SK-N-SH (cell line): ENCODE results near the gene FKBP7. TPM values are rescaled to one million over a fixed set of nuclear protein-coding genes. Genes with fewer than 3 reads are reported as not detected.

Source experiments
- CTCF ChIA-PET: fragments of 300-600, 350-600 bp; formaldehyde crosslinking; extraction: SDS; loops from one replicate; lab custom pipeline; 2021; lab: Yijun Ruan, JAX
- POLR2A ChIA-PET: fragments of 350-600 bp; sonication (Branson Sonifier 250); formaldehyde crosslinking; extraction: SDS; loops from one replicate; lab custom pipeline; 2020; ENCODE audit warnings: antibody characterized with exemption, inconsistent platforms; lab: Yijun Ruan, JAX
- DNase-seq: peaks from one replicate; pipeline ENCODE4 v3.0.0; 2012
- H2AFZ ChIP-seq: fragments of 200-600 bp; sonication (generic); 2 replicates; pipeline ENCODE4 v1.8.1; 2016; ENCODE audit warnings: antibody characterized with exemption, mild to moderate bottlenecking, low read depth
- H3F3A ChIP-seq: fragments of 200-600 bp; sonication (generic); replicated peaks from 2 replicates; pipeline ENCODE3; 2016; ENCODE audit warnings: antibody characterized with exemption, mild to moderate bottlenecking; ENCODE audit not compliant: insufficient read depth
- H3K27ac ChIP-seq, 2 experiments: fragments of 200-500 bp in 1 of 2; fragments of 200-600 bp in 1 of 2; sonication (Bioruptor generic) in 1 of 2; sonication (generic), shearing (Covaris generic) in 1 of 2; 2 replicates each; pipeline versions ENCODE4 v1.5.1 to v1.6.1; 2014 to 2016; ENCODE audit warnings: low read depth in 2 of 2, inconsistent platforms in 1 of 2, low read length in 1 of 2, mild to moderate bottlenecking in 1 of 2, mixed read lengths in 1 of 2
- H3K27me3 ChIP-seq: fragments of 200-600 bp; sonication (generic), shearing (Covaris generic); 2 replicates; pipeline ENCODE4 v1.6.1; 2016; ENCODE audit warnings: mixed run types; ENCODE audit not compliant: insufficient read depth
- H3K36me3 ChIP-seq, 2 experiments: fragments of 200-500 bp in 1 of 2; fragments of 200-600 bp in 1 of 2; sonication (Bioruptor generic) in 1 of 2; sonication (generic) in 1 of 2; replicated peaks in 1 of 2; 2 replicates each; pipeline versions ENCODE3 to v1.5.1; 2014 to 2016; ENCODE audit warnings: low read length in 1 of 2, mild to moderate bottlenecking in 1 of 2; ENCODE audit not compliant: insufficient read depth in 2 of 2, control insufficient read depth in 1 of 2
- H3K4me1 ChIP-seq, 2 experiments: fragments of 200-500 bp in 1 of 2; fragments of 200-600 bp in 1 of 2; sonication (Bioruptor generic) in 1 of 2; sonication (generic), shearing (Covaris generic) in 1 of 2; 2 replicates each; pipeline versions ENCODE4 v1.5.1 to v1.6.1; 2014 to 2016; ENCODE audit warnings: low read depth in 1 of 2, low read length in 1 of 2, mixed run types in 1 of 2; ENCODE audit not compliant: insufficient read depth in 2 of 2, control insufficient read depth in 1 of 2
- H3K4me2 ChIP-seq: fragments of 200-600 bp; sonication (generic), shearing (Covaris generic); 2 replicates; pipeline ENCODE4 v1.6.1; 2017; ENCODE audit warnings: mixed run types
- H3K4me3 ChIP-seq, 2 experiments: fragments of 200-500 bp in 1 of 2; fragments of 200-600 bp in 1 of 2; sonication (Bioruptor generic) in 1 of 2; sonication (generic), shearing (Covaris generic) in 1 of 2; 2 replicates each; pipeline versions ENCODE4 v1.5.1 to v1.8.1; 2014 to 2016; ENCODE audit warnings: low read depth in 2 of 2, inconsistent platforms in 1 of 2, low read length in 1 of 2, mild to moderate bottlenecking in 1 of 2, mixed read lengths in 1 of 2, moderate library complexity in 1 of 2
- H3K79me2 ChIP-seq: fragments of 200-600 bp; sonication (generic); 2 replicates; pipeline ENCODE4 v1.8.1; 2017; ENCODE audit warnings: mild to moderate bottlenecking; ENCODE audit not compliant: insufficient read depth
- H3K9ac ChIP-seq: fragments of 200-600 bp; sonication (generic); 2 replicates; pipeline ENCODE4 v1.6.1; 2017; ENCODE audit warnings: mixed run types
- H3K9me2 ChIP-seq: fragments of 200-600 bp; sonication (generic); 2 replicates; pipeline ENCODE4 v1.6.1; 2017; ENCODE audit warnings: mixed run types
- H3K9me3 ChIP-seq: fragments of 200-600 bp; sonication (generic); 2 replicates; pipeline ENCODE4 v1.6.1; 2017; ENCODE audit warnings: mixed run types, mild to moderate bottlenecking, moderate library complexity
- H4K20me1 ChIP-seq: fragments of 200-600 bp; sonication (generic); 2 replicates; pipeline ENCODE4 v1.6.1; 2017; ENCODE audit warnings: mild to moderate bottlenecking, mixed run types; ENCODE audit not compliant: insufficient read depth
- ELF1 ChIP-seq: IDR thresholded peaks from 2 replicates; pipeline ENCODE4 v1.4.0; 2012
- FOXM1 ChIP-seq: IDR thresholded peaks from 2 replicates; pipeline ENCODE4 v1.4.0; 2012; ENCODE audit warnings: low read depth, mild to moderate bottlenecking
- GATA2 ChIP-seq: sonication (generic); formaldehyde crosslinking; IDR thresholded peaks from 2 replicates; pipeline ENCODE4 v1.5.0; 2020; ENCODE audit warnings: mild to moderate bottlenecking, missing genetic modification reagents
- SMC3 ChIP-seq: IDR thresholded peaks from 2 replicates; pipeline ENCODE4 v1.6.1; 2012; ENCODE audit warnings: low read depth, low read length, improper control_type of control experiment
- WGBS: methylation state at CpG from one replicate; pipeline ENCODE4 v1.1.6; 2017; ENCODE audit warnings: low lambda C conversion rate; 5-methylcytosine and 5-hydroxymethylcytosine counted together
- polyA plus RNA-seq, 3 experiments: library from polyadenylated mRNA; depleted of rRNA; stranded (reverse); fragments of >200 nt; gene quantifications; 2 replicates each; pipeline ENCODE4 v1.2.3, GENCODE V29; 2012
- TF ChIP-seq, protein P1 (sequence below): IDR thresholded peaks from 2 replicates; pipeline ENCODE4 v1.4.0; 2012; ENCODE audit warnings: low read depth, borderline replicate concordance
- TF ChIP-seq, protein P2 (sequence below): IDR thresholded peaks from 2 replicates; pipeline ENCODE4 v1.6.1; 2012; ENCODE audit warnings: mild to moderate bottlenecking, low read depth, low read length, moderate library complexity
- TF ChIP-seq, protein P3 (sequence below): fragments of 150-350 bp; IDR thresholded peaks from 2 replicates; pipeline ENCODE4 v1.6.1; 2016; ENCODE audit warnings: mild to moderate bottlenecking, low read depth, low read length
- TF ChIP-seq, protein P4 (sequence below): fragments of 200-600 bp; sonication (generic); IDR thresholded peaks from 2 replicates; pipeline ENCODE4 v1.6.1; 2017; ENCODE audit warnings: antibody characterized with exemption, mild to moderate bottlenecking, moderate library complexity

FKBP7 gene
- polyA plus RNA-seq, 1 of the 3 experiments (the other 2 are of a cell fraction): 35.6 TPM

DNA sequence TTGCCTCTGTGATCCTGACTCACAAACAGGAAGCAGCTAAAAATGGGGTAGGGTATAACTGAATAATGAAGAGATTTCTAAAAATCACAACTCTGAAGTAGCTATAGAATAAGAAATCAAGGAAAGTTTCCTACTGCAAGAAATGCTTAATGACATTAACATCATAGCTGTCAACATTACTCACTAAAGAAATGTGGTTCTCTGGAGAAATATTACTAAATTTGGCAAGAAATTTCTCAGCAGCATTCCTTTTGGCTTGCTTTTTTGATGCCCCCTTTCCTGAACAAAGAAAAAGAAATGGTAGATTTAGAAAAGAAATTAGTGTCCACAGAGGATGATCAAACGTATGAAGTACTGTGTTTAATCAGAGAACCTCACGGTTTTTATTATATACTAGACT is 37.0 kb downstream of the FKBP7 start (continued):
- TF ChIP-seq, protein P1, sequence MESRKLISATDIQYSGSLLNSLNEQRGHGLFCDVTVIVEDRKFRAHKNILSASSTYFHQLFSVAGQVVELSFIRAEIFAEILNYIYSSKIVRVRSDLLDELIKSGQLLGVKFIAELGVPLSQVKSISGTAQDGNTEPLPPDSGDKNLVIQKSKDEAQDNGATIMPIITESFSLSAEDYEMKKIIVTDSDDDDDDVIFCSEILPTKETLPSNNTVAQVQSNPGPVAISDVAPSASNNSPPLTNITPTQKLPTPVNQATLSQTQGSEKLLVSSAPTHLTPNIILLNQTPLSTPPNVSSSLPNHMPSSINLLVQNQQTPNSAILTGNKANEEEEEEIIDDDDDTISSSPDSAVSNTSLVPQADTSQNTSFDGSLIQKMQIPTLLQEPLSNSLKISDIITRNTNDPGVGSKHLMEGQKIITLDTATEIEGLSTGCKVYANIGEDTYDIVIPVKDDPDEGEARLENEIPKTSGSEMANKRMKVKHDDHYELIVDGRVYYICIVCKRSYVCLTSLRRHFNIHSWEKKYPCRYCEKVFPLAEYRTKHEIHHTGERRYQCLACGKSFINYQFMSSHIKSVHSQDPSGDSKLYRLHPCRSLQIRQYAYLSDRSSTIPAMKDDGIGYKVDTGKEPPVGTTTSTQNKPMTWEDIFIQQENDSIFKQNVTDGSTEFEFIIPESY: no peak
- TF ChIP-seq SMC3 (no peak), GATA2 (no peak)
- TF ChIP-seq, protein P2, sequence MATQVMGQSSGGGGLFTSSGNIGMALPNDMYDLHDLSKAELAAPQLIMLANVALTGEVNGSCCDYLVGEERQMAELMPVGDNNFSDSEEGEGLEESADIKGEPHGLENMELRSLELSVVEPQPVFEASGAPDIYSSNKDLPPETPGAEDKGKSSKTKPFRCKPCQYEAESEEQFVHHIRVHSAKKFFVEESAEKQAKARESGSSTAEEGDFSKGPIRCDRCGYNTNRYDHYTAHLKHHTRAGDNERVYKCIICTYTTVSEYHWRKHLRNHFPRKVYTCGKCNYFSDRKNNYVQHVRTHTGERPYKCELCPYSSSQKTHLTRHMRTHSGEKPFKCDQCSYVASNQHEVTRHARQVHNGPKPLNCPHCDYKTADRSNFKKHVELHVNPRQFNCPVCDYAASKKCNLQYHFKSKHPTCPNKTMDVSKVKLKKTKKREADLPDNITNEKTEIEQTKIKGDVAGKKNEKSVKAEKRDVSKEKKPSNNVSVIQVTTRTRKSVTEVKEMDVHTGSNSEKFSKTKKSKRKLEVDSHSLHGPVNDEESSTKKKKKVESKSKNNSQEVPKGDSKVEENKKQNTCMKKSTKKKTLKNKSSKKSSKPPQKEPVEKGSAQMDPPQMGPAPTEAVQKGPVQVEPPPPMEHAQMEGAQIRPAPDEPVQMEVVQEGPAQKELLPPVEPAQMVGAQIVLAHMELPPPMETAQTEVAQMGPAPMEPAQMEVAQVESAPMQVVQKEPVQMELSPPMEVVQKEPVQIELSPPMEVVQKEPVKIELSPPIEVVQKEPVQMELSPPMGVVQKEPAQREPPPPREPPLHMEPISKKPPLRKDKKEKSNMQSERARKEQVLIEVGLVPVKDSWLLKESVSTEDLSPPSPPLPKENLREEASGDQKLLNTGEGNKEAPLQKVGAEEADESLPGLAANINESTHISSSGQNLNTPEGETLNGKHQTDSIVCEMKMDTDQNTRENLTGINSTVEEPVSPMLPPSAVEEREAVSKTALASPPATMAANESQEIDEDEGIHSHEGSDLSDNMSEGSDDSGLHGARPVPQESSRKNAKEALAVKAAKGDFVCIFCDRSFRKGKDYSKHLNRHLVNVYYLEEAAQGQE: no peak
- TF ChIP-seq, protein P3, sequence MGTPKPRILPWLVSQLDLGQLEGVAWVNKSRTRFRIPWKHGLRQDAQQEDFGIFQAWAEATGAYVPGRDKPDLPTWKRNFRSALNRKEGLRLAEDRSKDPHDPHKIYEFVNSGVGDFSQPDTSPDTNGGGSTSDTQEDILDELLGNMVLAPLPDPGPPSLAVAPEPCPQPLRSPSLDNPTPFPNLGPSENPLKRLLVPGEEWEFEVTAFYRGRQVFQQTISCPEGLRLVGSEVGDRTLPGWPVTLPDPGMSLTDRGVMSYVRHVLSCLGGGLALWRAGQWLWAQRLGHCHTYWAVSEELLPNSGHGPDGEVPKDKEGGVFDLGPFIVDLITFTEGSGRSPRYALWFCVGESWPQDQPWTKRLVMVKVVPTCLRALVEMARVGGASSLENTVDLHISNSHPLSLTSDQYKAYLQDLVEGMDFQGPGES: no peak
- TF ChIP-seq, all 33 proteins: peak for 0

DNA sequence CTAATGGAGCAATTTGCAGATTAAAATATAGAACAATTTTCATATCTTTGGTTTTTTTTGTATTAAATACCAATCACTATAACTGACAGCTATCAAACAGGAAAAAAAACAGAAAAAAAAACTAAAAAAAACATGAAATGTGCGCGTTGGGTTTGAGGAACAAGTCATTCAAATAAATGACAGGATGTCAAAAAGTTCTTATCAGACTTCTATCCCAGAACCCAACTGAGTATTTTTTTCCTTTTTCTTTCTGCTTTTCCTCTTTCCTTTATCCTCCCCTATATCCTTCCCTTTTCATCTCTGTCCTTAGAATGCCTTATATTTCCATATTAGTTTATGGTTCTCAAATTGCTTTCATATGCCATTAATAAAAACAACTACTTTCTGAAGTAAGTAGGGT is 41.7 kb downstream of the FKBP7 start:
- POLR2A ChIA-PET: no interaction called here
- CTCF ChIA-PET: interaction anchor here (1.1 kb wide), 1 partner anchor 130 kb away, joined by 3 read pairs; no protein-coding TSS in a partner anchor
- Histone ChIP-seq H3K36me3 (peaks cover 80 to 83% of the 10 kb centered on the region in 2 experiments), H3K79me2 (peaks cover 6% of the 10 kb centered on the region; the same call in 1 of the 2 replicates), H3K4me1 (no peaks in the 10 kb centered on the region), H3K4me3 (no peak overlapping the region), H3K27me3 (no peaks in the 10 kb centered on the region), H4K20me1 (no peaks in the 10 kb centered on the region), H3K27ac (no peak overlapping the region), H3F3A (peaks cover 12% of the 10 kb centered on the region), H3K4me2 (no peak overlapping the region), H3K9me3 (no peaks in the 10 kb centered on the region), H3K9ac (no peak overlapping the region), H2AFZ (no peak overlapping the region), H3K9me2 (no peaks in the 10 kb centered on the region)
- 98% methylated on average over 2 of the region's 2 CpGs for WGBS
- DNase-seq: no peak
- TF ChIP-seq, protein P4, sequence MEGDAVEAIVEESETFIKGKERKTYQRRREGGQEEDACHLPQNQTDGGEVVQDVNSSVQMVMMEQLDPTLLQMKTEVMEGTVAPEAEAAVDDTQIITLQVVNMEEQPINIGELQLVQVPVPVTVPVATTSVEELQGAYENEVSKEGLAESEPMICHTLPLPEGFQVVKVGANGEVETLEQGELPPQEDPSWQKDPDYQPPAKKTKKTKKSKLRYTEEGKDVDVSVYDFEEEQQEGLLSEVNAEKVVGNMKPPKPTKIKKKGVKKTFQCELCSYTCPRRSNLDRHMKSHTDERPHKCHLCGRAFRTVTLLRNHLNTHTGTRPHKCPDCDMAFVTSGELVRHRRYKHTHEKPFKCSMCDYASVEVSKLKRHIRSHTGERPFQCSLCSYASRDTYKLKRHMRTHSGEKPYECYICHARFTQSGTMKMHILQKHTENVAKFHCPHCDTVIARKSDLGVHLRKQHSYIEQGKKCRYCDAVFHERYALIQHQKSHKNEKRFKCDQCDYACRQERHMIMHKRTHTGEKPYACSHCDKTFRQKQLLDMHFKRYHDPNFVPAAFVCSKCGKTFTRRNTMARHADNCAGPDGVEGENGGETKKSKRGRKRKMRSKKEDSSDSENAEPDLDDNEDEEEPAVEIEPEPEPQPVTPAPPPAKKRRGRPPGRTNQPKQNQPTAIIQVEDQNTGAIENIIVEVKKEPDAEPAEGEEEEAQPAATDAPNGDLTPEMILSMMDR: no peak
- TF ChIP-seq FOXM1 (no peak), ELF1 (no peak)
